Adrenal gland (tissue), 12 donors: ENCODE measurements around the gene TPD52L1. TPM values are rescaled to one million over a fixed set of nuclear protein-coding genes. Genes with fewer than 3 reads are reported as not detected.
A peak's percentile ranks its signal among the peaks of the same experiment; 100 is the strongest.

Source experiments
- DNase-seq, 7 donors: peaks; one replicate each; pipeline ENCODE4 v3.0.0-alpha.2; 2019 to 2020
- H3K27ac ChIP-seq, 5 donors: fragments of 200-600 bp; sonication (generic) in 4 of 5; 1 replicate in 3 of 5; 2 replicates in 2 of 5; pipeline versions ENCODE4 v1.5.1 to v1.8.0; 2016 to 2020; ENCODE audit warnings: mild to moderate bottlenecking in 1 of 5
- H3K27me3 ChIP-seq: fragments of 200-600 bp; 2 replicates; pipeline ENCODE4 v1.8.0; 2021
- H3K36me3 ChIP-seq, 2 donors: fragments of 200-600 bp; replicated peaks in 1 of 2; 1 replicate in 1 of 2; 2 replicates in 1 of 2; pipeline versions ENCODE4 v1.5.1 to v1.8.0; 2018 to 2022
- H3K4me1 ChIP-seq, 2 donors: fragments of 200-600 bp; replicated peaks in 1 of 2; 1 replicate in 1 of 2; 2 replicates in 1 of 2; pipeline versions ENCODE4 v1.5.1 to v1.8.0; 2018 to 2021
- H3K4me3 ChIP-seq, 4 donors: fragments of 200-600 bp; sonication (generic) in 3 of 4; one replicate each; pipeline ENCODE4 v1.5.1; 2016 to 2018
- H3K9me3 ChIP-seq, 3 donors: fragments of 200-600 bp; sonication (generic) in 1 of 3; replicated peaks in 1 of 3; 1 replicate in 2 of 3; 2 replicates in 1 of 3; pipeline versions ENCODE4 v1.5.1 to v1.8.0; 2016 to 2021
- POLR2A ChIP-seq, 2 donors: fragments of 450-650 bp; IDR thresholded peaks; one replicate each; pipeline ENCODE4 v1.6.1; 2017; ENCODE audit warnings: antibody characterized with exemption in 2 of 2, mild to moderate bottlenecking in 2 of 2, moderate library complexity in 1 of 2
- whole genome bisulfite sequencing, 4 donors: extraction: QIAGEN DNeasy Blood & Tissue Kit in 2 of 4; methylation state at CpG; one replicate each; pipeline versions ENCODE4 v1.1.5 to v1.1.7; 2013 to 2017; 5-methylcytosine and 5-hydroxymethylcytosine counted together
- intact Hi-C, 2 donors: fragments of 100-400 bp; cut with DNase I; formaldehyde crosslinking; loops; one replicate each; pipeline versions ENCODE4 v1.14.1 to v1.15.0; 2022 to 2023
- polyA plus RNA-seq, 3 donors: library from polyadenylated mRNA; stranded (reverse); fragments of 200-250 nt in 2 of 3; fragments of 350-450 nt in 1 of 3; fragmentation: Illumina TruSeq in 1 of 3; extraction: RNeasy Lipid Tissue Mini Kit (QIAGEN cat#74804) in 1 of 3; gene quantifications; one replicate each; pipeline ENCODE4 v1.2.3, GENCODE V29; 2013 to 2014
- total RNA-seq, 9 donors: library from RNA; depleted of rRNA in 4 of 9; stranded (reverse); fragments of >200 nt in 4 of 9; fragments of 120-200 nt in 1 of 9; fragmentation: NEBNext Ultra II Directional in 1 of 9; extraction: Animal tissue kit (Norgen Biotek cat#: 25700) in 1 of 9; gene quantifications; one replicate each; pipeline versions ENCODE4 v1.1.0 to v1.2.4, GENCODE V29; 2013 to 2023
- TF ChIP-seq, protein P1 (sequence below), 6 experiments: fragments of 450-650 bp in 4 of 6; fragments of 200-600 bp in 2 of 6; sonication (generic) in 1 of 6; IDR thresholded peaks; 1 replicate in 5 of 6; 2 replicates in 1 of 6; pipeline versions ENCODE4 v1.5.1 to v1.8.0; 2016 to 2021; ENCODE audit warnings: antibody characterized with exemption in 6 of 6, mild to moderate bottlenecking in 2 of 6, moderate library complexity in 1 of 6
- donor health status: healthy with polysubstance abuse.
- donor health status: Bipolar disorder and iron deficiency.
- donor health status: DM: yes; HTN: yes; CAD: no.
- donor health status: DM: no; HTN: no; CAD: no.
- donor health status: DM: no; HTN: no; CAD: no.
- donor health status: DM: yes; HTN: yes; CAD: no.

TPD52L1 gene
- total and polyA plus RNA-seq, 12 donors: 37.0 to 2,041 (median 435) TPM

DNA sequence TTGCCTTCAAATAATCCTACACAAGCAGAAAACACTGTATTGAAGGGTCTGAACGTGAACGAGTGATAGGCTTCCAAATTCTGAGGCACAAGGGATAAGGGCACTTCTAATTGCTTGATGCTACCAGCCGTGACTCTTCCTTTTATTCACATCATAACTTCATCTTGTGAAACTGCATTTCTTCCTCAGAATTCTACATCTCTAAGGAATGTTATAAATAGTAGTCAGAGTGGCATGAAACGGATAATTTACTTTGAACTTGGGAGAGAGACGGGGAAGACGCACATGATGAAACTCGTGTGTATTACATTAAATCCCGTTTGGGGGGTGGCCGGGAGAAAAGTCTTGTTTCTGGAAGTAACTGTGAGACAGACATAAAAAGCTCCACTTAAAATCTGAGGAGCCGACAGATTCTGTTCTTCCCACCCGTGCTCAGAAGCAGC, 147.4 kb downstream of the TPD52L1 start:
- H3K4me3 ChIP-seq: peak overlapping the region; percentile 34 to 81 (median 58)
- peaks cover 25 to 34% of the 10 kb centered on the region in 2 donors for H3K4me1 ChIP-seq
- peak in 1 of 7 donors; percentile 23 for DNase-seq
- intact Hi-C loops: loop anchor here (5.0 to 10.0 kb wide), 2 partner anchors 104 to 156 kb away; no protein-coding TSS in a partner anchor
- H3K36me3 ChIP-seq: peaks cover 0 to 24% of the 10 kb centered on the region in 2 donors
- TF ChIP-seq, protein P1, sequence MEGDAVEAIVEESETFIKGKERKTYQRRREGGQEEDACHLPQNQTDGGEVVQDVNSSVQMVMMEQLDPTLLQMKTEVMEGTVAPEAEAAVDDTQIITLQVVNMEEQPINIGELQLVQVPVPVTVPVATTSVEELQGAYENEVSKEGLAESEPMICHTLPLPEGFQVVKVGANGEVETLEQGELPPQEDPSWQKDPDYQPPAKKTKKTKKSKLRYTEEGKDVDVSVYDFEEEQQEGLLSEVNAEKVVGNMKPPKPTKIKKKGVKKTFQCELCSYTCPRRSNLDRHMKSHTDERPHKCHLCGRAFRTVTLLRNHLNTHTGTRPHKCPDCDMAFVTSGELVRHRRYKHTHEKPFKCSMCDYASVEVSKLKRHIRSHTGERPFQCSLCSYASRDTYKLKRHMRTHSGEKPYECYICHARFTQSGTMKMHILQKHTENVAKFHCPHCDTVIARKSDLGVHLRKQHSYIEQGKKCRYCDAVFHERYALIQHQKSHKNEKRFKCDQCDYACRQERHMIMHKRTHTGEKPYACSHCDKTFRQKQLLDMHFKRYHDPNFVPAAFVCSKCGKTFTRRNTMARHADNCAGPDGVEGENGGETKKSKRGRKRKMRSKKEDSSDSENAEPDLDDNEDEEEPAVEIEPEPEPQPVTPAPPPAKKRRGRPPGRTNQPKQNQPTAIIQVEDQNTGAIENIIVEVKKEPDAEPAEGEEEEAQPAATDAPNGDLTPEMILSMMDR (IDR thresholded peaks at IDR 0.05): no peak
- no peak for TF ChIP-seq POLR2A (IDR thresholded peaks at IDR 0.05)
- H3K9me3 ChIP-seq: no peaks in the 10 kb centered on the region
- 1 to 4% (median 3%) methylated on average over 11 of the region's 11 CpGs for WGBS, 4 donors
- no peaks in the 10 kb centered on the region for H3K27me3 ChIP-seq
- H3K27ac ChIP-seq: peak overlapping the region; percentile 43 to 94 (median 89)

DNA sequence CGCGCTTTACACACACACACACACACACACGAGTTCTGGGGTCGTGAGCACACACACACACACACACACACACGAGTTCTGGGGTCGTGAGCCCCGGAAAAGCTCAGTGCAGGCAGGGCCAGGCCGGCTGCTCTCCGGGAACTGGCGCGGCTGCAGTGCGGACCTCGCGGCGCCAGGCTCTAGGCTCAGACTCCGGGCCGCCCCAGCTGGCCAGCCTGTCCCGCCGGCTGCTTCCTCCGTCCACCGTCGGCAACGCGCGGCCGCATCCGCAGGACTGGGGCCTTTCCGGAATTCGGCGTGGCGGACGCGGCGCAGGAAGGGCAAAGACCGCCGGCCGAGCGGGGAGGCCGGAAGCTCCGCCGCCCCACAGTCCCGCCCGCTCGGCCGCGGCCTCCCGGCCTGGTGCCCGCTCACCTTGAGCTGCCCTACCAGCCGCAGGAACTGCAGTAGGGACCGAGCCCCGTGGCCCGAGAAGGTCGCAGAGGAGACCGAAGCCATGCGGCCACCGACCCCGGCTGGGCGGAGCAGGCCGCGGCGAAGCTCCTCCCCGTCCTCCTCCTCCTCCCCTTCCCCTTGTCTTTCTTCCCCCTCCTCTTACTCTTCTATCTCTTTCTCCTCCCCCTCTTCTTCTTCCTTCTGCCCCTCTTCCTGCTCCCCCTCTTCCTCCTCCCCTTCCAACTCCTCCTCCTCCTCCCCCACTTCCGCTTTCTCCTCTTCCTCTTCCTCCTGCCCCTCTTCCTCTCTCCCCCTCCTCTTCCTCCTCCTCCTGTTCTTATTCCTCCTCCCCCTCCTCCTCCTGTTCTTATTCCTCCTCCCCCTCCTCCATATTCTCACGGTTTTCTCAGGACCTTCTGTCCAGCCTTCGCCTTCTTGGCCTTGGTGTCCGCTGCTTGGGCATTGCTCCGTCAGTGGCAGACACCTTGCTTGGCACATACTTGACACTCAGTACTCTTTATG, 148.1 kb downstream of the TPD52L1 start, which contains the start of gene HDDC2:
Gene HDDC2 (minus strand): TSS at position 533 of the 957 bp plus-strand sequence. CDS start 35 bp downstream, at position 498.
- no peaks in the 10 kb centered on the region for H3K27me3 ChIP-seq
- peak within 1 kb of the TSS; percentile 43 to 94 (median 89) for H3K27ac ChIP-seq
- peak within 1 kb of the TSS; percentile 34 to 81 (median 58) for H3K4me3 ChIP-seq
- no peaks in the 10 kb centered on the region for H3K9me3 ChIP-seq
- TF ChIP-seq POLR2A (IDR thresholded peaks at IDR 0.05): peak; percentile 46 to 80
- TF ChIP-seq, protein P1 (IDR thresholded peaks at IDR 0.05): peak in 1 of 6 experiments; percentile 25
- intact Hi-C loops: loop anchor here (5.0 to 10.0 kb wide), 2 partner anchors 104 to 157 kb away; no protein-coding TSS in a partner anchor
- peaks cover 25 to 34% of the 10 kb centered on the region in 2 donors for H3K4me1 ChIP-seq
- 2 to 9% (median 4%) methylated on average over 14 to 67 of the region's 67 CpGs for WGBS, 4 donors
- peak; percentile 75 to 82 (median 78) for DNase-seq
- H3K36me3 ChIP-seq: peaks cover 0 to 21% of the 10 kb centered on the region in 2 donors

DNA sequence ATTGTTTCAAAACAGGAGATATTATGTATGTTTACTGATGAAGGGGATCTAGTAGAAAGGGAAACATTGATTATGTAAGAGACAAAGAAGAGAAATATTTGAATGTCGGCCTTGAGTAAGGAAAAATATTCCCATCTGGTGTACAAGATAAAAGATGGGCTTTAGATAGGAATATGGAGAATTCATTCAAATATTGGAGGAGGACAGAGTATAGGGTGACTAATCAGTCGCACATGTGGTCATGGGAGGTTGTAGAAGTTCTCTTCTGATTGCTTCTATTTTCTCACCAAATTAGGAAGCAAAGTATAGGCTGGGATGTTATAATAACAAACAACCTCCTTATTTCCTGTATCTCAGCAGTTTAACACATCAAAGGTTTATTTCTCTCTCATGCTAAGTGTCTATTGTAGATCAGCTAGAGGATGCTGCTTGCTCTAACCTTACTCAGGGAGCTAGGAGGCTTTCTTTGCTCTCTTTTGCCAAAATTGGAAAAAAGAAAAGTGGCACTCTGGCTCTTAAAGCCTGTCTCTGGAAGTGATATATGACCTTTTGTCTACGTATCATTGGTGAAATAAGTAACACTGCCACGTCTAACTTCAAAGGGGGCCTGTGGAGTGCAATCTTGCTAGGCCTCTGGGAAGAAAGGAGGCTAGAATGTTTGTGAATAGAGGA, 149.4 kb downstream of the TPD52L1 start:
- Histone ChIP-seq H3K36me3 (peaks cover 0 to 12% of the 10 kb centered on the region in 2 donors), H3K27ac (peak overlapping the region in 1 of 5 donors; percentile 90), H3K4me3 (no peak overlapping the region), H3K4me1 (peaks cover 22 to 30% of the 10 kb centered on the region in 2 donors), H3K9me3 (no peaks in the 10 kb centered on the region), H3K27me3 (no peaks in the 10 kb centered on the region)
- TF ChIP-seq, protein P1 (IDR thresholded peaks at IDR 0.05): no peak
- TF ChIP-seq POLR2A (IDR thresholded peaks at IDR 0.05): no peak
- intact Hi-C loops: loop anchor here (5.0 to 10.0 kb wide), 2 partner anchors 106 to 158 kb away; no protein-coding TSS in a partner anchor
- no peak for DNase-seq
- WGBS, 4 donors: 68 to 78% (median 69%) methylated on average over 4 of the region's 4 CpGs
